NCI-H748 (cell line): ENCODE results near the gene CAPN10.
A peak's percentile ranks its signal among the peaks of the same experiment; 100 is the strongest.

Source experiments
- DNase-seq: peaks from one replicate; lab custom pipeline; 2025; ENCODE audit not compliant: unreplicated experiment; lab: John Stamatoyannopoulos, UW

Gene CAPN10

DNA sequence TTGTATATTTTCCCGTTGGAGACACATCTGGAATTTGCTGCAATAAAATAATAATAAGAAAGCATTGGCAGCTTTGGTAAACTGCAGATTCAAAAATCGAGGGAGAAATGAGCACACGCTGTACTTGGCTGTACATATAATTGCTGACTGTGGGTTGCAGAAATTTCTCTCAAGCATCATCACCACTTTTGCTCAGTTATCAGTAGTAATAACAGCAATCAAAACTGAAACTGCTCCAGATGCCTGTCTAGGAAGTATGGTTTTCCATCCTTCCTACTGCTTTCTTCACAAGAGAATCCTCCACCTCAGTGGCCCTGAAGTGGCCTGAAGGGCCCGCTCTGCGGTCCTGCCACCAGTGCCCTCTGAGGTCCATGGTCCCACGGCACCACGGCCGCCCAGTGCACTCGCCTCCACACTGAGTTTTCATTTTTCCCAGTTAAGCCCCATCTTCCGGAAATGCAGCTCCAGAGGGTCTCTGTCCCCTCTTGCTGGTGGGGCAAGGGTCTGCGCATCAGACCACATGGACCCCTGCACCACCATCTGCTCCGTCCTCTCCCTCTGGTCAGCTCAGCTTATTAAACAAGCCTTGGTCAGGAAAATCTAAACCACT lies 22.5 kb upstream of the CAPN10 start:
- DNase-seq: no peak

DNA sequence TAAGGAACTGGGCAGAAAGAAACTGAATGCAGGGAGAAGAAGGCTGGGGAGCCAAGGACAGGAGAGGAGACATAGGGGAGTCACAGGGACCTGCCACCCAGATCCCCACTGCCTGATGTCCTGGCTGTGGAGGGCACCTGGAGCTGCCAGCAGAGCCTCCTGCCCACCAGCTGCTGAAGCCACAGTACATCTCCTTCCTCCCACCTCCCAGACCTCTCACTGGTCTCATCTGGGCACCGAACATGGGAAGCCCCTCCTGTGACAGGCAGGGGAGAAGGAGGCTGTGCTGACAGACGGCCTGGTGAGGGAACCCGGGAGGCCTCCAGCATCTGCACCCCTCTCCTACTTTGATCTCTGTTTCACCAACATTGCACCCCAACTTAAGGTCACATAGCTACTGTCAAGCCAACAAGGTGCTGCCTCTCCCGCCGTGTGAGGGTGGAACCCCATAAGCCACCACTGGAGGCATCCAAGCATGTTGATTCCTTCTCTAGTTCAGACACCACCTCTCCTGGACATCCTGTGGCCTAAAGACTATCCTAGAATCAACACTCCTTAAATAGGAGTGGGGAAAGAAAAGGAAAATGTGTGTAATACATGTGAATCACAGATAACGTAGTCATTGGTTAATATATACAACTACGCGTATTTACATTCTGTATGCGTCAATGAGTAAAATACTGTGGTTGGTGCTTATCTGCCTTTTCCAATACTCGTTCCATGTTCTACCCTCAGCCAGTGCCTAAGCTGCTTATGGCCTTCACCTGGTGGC lies 21.8 kb upstream of the CAPN10 start:
- DNase-seq: no peak

DNA sequence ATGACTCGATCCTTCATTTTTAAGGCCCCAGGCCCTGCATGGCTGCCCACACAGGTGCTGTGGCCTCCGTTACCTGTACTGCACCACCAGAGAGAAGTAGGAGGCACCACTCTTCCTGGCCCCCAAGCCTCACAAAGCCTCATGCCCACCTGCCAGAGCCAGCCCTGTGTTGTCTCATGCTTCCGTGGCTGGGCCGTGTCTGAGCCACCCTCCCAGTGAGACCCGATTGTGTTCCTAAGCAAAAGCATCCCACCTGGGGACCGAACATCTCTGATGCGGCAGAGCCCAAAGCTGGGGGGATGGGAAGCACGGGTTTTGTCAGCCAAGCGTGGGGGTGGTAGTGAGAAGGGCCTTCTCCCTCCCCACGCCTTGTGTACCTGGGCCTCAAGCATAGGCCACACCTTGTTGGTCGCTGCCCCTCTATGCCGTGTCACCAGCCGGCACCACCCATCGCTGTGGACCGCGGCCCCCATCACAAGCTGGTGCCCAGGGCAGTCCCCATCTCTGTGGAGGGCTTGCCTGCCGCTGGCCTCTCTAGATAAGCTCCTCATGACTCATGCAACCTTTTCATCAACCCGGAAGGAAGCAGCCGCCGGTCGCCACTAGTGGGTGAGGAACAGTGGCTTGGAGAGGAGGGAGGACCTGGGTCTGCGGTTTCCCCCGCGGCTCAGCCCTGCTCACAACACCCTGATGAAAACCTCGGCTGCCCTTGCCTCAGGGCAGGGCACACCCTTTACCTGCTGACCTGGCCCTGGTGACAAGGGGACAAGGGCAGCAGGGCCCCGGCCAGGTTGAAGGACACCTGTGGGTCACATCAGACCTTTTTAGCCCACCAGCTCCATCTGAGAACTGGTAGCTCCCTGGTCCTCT lies 21.0 kb upstream of the CAPN10 start:
- no peak for DNase-seq

DNA sequence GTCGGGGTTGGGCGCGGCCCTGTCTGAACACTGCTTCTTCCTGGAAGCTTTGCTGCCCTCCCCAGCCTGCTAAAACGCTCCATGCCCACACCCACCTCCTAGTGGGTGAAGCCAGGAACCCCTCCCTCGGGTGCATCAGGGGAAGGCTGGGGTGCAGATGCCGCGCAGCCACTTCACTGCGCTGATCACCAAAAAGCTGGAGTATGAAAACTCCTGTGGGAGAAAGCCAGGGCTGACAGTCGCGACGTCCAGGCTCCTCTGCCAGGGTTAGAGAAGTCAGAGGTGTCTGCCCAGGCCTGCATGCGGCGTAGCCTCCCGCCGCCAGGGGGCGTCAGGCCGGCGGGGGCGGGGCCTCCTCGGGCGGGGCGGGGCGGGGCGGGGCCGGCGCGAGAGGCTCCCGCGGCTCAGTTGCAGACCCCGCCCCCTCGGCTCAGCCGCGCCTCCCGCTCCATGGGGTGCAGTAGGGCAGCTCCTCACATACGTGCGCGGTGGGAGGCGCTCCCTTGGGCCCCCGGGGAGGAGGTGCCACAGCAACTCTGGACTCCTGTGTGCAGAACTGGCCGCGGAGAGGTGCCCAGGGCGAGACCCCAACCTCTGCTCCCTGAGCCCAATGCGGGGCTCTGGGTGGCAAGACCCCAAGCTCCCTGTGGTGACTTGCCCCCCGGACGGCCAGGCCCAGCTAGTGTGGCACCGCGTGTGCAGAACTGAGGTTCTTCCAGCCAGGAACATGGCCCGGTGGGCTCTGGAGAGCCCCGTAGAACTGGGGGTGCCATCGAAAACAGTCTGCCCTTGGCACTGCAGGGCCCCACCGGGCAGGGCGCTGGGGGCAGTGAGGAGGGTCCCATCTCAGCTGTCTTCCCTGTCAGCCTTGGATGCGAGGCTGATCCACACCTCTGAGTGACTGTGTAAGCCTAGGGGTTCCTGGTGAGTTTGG lies 20.1 kb upstream of the CAPN10 start:
- DNase-seq: peak; percentile 84

DNA sequence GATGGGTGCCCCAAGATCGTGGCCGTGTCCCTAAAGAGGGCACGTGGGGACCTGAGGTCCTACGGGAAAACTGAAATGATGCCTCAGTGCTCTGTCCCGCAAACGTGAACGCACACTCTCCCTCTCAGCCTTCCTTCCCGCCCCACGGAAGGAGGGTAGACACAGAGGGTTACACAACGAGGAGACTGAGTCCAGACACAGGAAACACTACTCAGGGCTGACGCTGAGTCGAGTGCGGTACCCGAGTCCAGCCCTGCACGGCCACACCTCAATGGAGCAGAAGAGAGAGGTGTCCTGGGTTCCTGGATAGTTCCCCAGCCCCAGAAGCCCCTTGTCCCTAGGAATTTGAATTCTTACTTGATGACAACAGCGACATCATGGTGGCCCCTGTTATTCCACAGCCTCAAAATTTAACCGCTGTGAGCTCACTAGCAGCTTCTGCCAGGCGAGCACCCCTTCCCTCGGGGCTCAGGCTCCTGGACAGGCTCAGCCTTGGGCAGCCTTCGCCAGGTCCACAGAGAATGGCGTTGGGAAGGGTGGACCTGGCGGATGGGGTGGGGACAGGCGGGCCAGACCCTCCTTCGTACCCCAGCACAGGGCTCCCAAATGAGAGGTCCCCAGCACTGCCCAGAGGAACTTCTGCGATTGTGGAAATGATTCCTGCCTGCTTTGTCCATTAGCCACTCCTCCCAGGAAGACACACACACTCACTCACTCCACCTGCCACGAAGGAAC lies 19.2 kb upstream of the CAPN10 start:
- peak; percentile 44 for DNase-seq

DNA sequence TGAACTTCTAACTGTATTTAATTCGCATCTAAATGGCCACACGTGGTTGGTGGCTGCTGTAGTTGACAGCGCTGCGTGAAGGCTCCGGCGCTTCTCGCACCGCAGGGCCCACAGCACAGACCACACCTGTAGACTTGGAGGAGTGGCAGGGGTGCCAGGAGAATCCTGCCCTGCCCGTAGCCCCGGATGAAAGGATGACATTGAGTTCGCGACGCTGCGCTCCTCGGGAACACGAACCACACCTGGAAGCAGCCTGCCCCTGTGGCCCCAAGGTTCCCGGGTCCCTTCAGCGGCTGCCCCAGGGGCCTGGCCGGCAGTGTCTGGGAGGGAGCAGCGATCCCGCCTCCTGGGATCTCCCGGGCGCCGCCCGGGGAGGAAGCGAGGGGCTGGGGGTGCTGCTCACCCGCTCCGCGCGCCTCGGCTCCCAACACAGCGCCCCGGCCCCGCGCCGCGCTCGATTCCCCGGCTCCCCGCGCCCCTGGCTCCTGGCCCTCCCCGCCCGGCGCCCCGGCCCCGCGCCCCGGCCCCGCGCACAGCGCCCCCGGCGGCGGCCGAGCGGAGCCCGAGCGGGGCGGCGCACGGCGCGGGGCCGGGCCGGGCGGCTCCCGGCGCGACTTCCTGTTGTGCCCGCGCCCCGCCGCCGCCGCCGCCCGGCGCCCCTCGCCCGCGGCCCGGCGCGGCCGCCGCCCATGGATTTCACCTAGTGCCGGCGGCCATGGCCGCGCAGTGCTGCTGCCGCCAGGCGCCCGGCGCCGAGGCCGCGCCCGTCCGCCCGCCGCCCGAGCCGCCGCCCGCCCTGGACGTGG lies 18.5 kb upstream of the CAPN10 start, which contains the start of gene RNPEPL1:
Gene RNPEPL1 (plus strand): TSS at position 613 of the 806 bp plus-strand sequence. CDS start 103 bp downstream, at position 716.
- DNase-seq: peak; percentile 71

DNA sequence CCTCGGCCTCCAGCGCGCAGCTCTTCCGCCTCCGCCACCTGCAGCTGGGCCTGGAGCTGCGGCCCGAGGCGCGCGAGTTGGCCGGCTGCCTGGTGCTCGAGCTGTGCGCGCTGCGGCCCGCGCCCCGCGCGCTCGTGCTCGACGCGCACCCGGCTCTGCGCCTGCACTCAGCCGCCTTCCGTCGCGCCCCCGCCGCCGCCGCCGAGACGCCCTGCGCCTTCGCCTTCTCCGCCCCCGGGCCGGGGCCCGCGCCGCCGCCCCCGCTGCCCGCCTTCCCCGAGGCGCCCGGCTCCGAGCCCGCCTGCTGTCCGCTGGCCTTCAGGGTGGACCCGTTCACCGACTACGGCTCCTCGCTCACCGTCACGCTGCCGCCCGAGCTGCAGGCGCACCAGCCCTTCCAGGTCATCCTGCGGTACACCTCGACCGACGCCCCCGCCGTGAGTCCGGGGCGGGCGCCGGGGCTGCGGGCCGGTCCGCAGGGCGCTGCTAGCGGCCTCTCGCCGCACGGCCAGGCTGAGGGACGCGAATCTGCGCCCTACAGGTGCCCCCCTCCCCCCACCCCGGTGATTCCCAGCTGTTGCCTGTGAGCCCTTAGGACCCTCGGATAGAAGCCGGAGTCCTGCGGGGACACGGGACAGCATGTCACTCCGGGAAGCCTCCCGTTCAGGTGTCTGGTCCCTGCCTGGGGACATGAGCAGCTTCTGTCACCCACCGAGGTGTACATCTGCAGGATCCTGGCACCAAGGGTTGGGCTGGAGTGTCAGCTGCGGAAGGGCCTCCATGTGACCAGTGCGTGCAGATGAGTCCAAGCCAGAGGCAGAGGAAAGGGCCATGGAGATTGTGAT lies 17.6 kb upstream of the CAPN10 start:
- peak; percentile 75 for DNase-seq

DNA sequence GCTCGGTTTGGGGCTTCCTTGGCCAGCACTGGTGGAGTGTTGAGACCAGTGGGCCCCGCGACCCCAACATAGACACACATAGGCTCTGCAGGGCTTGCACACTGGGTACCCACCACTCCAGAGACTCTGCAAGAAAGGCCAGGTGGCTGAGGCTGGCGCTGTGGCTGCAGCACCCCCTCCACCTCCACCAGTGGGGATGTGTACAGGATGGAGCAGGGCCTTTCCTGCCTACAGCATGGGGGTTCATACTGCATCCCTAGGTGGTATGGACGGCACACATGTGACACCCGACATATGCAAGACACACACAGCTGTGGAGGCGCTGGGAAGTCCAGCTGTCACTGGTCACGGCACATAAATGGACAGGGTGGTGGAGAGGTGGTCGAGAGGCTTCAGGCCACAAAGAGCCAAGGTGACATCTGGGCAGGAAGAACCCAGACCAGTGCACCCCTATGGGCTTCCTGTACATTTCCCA lies 17.0 kb upstream of the CAPN10 start:
- no peak for DNase-seq

DNA sequence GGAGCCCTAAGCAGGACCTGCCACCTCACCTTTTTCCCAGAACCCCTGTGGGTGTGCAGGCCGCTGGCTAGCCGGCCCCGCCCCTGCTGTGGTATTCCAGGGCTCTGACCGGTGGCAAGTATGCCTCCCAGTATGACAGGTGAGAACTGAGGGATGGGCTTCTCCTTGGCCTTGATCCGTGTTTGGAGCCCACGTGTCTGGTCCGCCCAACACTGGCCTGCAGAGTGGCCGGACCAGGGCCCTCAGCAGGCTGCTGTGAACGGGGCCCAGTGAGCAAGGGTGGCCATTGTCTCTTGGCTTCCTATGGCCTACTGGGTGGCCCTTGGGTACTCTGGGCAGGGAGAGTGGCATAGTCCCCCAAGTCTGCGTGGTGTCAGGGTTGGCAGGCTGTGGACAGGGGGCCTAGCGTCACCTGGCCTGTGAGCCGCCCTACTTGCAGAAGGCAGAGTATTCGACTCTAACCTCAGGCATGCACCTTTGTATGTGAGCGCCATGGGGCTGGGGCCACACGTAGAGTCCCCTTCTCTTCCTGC lies 16.5 kb upstream of the CAPN10 start:
- no peak for DNase-seq

DNA sequence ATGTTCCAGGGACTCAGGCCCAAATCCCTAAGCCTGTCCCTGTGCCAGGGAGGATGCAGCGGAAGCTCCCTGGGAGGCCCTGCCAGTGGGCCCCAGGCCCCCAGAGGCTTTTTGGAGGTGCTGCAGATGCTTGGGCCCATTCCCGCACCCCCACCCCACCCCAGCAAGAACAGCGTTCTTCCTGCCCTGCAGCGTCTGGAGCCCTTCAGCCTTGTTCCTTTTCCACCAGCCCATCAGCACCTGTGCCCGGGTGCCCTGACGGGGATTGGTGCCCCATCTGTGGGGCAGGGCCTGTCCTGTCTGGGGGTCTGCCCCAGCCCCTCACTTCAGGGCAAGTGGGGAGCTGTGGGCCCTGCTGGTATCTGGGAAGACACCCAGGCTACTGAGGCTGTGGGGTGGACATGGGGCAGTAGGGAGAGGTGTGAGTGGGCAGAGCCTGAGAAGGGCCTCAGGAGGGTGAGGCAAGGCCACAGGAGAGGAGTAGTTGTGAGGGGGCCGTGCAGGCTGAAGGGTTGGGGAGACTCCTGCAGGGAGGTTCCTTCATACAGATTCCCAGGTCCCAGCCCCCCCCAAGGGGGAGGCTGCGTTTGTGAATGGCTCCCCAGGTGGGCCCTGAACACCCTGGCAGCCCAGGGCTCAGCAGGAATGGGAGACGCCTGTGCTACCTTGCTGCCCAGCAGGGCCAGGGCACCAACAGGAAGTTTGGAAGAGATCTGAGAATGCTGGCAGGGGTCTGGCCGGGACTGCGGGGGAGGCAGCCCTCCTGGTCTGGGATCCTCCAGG lies 15.8 kb upstream of the CAPN10 start:
- no peak for DNase-seq

DNA sequence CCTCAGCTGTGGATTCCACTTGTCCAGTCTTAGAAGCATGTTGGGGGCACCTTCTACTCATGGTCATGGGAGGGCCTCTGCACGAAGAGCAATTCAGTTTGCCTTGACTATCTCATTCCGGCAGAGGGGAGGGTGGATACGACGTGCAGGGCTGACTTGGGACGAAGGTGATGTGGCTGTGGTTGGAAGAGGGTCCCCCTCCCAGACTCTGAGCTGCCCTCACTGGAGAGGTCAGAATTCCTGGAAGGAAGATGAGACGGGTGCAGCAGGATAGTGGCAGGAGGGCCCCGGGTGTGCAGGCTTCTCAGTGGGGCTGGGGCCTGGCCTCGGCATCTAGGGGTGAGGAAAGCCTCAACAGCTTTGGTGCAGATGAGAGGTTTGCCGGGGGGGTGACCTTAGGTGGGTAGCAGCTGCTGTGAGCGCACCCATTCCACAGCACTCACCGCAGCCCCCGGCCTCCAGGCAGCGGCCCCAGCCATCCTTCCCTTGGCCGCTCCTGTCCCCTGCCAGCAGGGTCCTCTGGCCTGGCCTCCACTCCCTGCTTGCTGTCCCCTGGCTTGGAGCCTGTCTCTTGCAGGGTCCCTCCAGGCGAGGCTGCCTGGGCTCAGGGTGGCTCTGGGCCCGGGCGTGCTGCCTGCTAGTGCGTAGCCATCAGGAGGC lies 15.1 kb upstream of the CAPN10 start:
- DNase-seq: no peak

DNA sequence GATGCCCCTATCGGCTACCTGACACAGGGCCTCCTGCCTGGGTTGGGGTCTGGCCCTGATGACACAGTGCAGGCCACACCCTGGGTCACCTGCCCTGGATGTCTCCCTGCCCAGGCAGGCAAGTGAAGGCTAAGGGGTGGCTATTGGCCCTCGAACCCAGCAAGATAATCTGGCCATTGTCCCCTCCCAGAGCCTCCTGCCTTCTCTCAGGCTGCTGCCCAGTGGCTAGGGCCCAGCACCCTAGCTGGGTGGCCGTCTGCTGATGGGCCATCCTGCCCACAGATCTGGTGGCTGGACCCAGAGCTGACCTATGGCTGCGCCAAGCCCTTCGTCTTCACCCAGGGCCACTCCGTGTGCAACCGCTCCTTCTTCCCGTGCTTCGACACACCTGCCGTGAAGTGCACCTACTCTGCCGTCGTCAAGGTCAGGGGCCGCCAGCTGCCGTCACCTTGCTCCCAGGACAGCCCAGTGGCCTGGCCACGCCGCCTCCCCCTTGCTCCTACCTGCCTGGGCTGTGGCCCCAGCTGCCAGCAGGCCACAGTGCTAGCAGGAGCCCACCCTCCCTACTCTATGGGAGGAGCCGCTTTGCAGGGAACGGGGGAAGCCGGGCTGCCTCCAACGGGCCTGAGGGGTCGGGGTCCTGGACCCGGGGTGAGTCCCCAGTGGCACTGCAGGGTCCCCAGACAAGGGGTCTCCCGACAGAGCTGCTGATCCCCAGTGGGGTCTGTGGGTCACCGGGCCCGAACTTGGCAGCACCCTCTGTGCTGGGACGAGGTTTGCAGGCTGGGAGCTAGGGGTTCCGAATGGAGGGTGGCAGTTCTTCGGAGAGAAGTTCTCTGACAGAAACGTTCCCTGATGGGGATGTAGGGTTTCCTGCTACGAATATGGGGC lies 14.1 kb upstream of the CAPN10 start:
- no peak for DNase-seq

DNA sequence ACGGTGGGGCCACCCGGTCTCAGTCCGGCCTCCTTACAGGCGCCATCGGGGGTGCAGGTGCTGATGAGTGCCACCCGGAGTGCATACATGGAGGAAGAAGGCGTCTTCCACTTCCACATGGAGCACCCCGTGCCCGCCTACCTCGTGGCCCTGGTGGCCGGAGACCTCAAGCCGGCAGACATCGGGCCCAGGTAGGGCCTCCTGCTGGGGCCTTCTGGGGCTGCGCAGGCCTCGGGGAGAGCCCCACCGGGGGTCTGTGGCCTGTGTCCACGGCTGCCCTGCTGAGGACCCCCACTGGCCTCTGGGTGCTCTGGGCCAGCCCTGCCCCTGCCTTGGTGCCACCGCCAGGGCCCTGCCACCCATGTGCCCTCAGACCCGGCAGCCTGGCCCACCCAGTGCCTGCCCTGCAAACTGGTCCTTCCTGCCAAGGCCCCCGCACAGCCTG lies 13.4 kb upstream of the CAPN10 start:
- DNase-seq: no peak

DNA sequence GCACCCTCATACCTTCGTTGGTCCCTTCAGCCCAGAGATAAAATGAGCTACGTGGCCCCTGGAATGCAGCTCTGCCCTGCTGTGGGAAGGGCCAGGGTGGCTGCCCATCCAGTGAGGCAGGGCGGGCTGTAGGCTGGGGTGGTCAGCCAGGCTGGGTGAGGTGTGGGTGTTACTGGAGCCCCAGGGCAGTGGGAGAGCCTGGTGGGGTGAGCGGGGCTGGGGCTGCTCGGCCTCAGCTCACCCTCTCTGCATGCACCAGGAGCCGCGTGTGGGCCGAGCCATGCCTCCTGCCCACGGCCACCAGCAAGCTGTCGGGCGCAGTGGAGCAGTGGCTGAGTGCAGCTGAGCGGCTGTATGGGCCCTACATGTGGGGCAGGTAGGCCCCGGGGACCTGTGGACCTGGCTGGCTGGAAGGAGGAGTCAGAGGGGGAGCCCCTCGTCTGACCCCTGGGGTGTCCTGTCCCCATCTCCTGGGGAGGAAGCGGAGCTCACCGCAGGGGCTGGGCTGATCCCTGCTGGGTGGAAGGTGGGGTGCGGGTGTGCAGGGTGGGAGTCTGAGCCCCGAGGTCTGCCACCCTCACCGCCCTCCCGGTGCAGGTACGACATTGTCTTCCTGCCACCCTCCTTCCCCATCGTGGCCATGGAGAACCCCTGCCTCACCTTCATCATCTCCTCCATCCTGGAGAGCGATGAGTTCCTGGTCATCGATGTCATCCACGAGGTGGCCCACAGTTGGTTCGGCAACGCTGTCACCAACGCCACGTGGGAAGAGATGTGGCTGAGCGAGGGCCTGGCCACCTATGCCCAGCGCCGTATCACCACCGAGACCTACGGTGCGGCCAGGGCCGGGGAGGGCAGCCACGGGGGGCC lies 12.8 kb upstream of the CAPN10 start:
- DNase-seq: no peak
